COLO668 (cell line): ENCODE measurements around the gene FCRLB.
"Not testable (repeated sequence)": the region's sequence is repeated elsewhere in the genome, so short reads cannot be mapped to it uniquely, and the experiment has no call there.

Experiments used
- DNase-seq: peaks from one replicate; lab custom pipeline; 2025; ENCODE audit not compliant: unreplicated experiment; lab: John Stamatoyannopoulos, UW

The FCRLB gene

GRCh38 chr1:161719325-161719611, 2.1 kb upstream of the FCRLB start:
- DNase-seq = no peak

GRCh38 chr1:161720422-161720821, 922 bp upstream of the FCRLB start:
- DNase-seq = no peak

GRCh38 chr1:161721738-161722343, 497 bp downstream of the FCRLB start:
- DNase-seq = no peak

- no peak for DNase-seq
Measured at GRCh38 chr1:161722406-161722805, 1.1 kb downstream of the FCRLB start.

GRCh38 chr1:161723459-161724141, 2.3 kb downstream of the FCRLB start:
- DNase-seq = no peak

- not testable (repeated sequence) for DNase-seq
Measured at GRCh38 chr1:161725258-161725907, 4.0 kb downstream of the FCRLB start.

- DNase-seq = peak; percentile 50
Measured at GRCh38 chr1:161725908-161726472, 4.6 kb downstream of the FCRLB start.

GRCh38 chr1:161726473-161727255, 5.3 kb downstream of the FCRLB start:
- DNase-seq = peak; percentile 80

- no peak for DNase-seq
Measured at GRCh38 chr1:161727256-161727924, 6.0 kb downstream of the FCRLB start.

GRCh38 chr1:161728376-161729226, 7.3 kb downstream of the FCRLB start:
- no peak for DNase-seq

GRCh38 chr1:161730050-161730564, 8.8 kb downstream of the FCRLB start:
- no peak for DNase-seq

GRCh38 chr1:161731241-161731640, 9.9 kb downstream of the FCRLB start:
- no peak for DNase-seq

- DNase-seq = no peak
Measured at GRCh38 chr1:161731981-161732718, 10.8 kb downstream of the FCRLB start.

GRCh38 chr1:161733526-161733925, 12.2 kb downstream of the FCRLB start:
- no peak for DNase-seq

- DNase-seq = no peak
Measured at GRCh38 chr1:161735837-161736236, 14.5 kb downstream of the FCRLB start.

- DNase-seq = no peak
Measured at GRCh38 chr1:161736335-161736969, 15.1 kb downstream of the FCRLB start.

GRCh38 chr1:161737625-161738024, 16.3 kb downstream of the FCRLB start:
- no peak for DNase-seq

GRCh38 chr1:161738627-161739287, 17.4 kb downstream of the FCRLB start:
- DNase-seq = no peak
